Measurements from ENCODE around the gene CALML4.

The CALML4 gene

GRCh38 chr15:68151277-68151676 lies 53.9 kb downstream of the CALML4 start:
- no peak for ATAC-seq
- TF ChIP-seq ZNF8 (CRISPR knock-in tag; IDR thresholded peaks at IDR 0.05) = no peak
- TF ChIP-seq RARB (CRISPR knock-in tag; IDR thresholded peaks at IDR 0.05) = no peak
- no peak for TF ChIP-seq ZC3H10 (CRISPR knock-in tag; IDR thresholded peaks at IDR 0.05)
- no peak for TF ChIP-seq PPARA (CRISPR knock-in tag; IDR thresholded peaks at IDR 0.05; ENCODE audit: borderline replicate concordance)
- no peak for TF ChIP-seq CREB5 (CRISPR knock-in tag; IDR thresholded peaks at IDR 0.05; ENCODE audit: low read depth)
- no peak for TF ChIP-seq TOX (CRISPR knock-in tag; IDR thresholded peaks at IDR 0.05; ENCODE audit: borderline replicate concordance)
- no peak for TF ChIP-seq SNAI2 (CRISPR knock-in tag; IDR thresholded peaks at IDR 0.05)
- TF ChIP-seq, protein P1, sequence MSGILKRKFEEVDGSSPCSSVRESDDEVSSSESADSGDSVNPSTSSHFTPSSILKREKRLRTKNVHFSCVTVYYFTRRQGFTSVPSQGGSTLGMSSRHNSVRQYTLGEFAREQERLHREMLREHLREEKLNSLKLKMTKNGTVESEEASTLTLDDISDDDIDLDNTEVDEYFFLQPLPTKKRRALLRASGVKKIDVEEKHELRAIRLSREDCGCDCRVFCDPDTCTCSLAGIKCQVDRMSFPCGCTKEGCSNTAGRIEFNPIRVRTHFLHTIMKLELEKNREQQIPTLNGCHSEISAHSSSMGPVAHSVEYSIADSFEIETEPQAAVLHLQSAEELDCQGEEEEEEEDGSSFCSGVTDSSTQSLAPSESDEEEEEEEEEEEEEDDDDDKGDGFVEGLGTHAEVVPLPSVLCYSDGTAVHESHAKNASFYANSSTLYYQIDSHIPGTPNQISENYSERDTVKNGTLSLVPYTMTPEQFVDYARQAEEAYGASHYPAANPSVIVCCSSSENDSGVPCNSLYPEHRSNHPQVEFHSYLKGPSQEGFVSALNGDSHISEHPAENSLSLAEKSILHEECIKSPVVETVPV (CRISPR knock-in tag; IDR thresholded peaks at IDR 0.05) = no peak
- TF ChIP-seq TCF4 (CRISPR knock-in tag; IDR thresholded peaks at IDR 0.05; ENCODE audit: borderline replicate concordance) = no peak
- TF ChIP-seq ZFP30 (CRISPR knock-in tag; IDR thresholded peaks at IDR 0.05) = no peak
- no peak for TF ChIP-seq ZNF565 (CRISPR knock-in tag; conservative IDR thresholded peaks at IDR 0.05; ENCODE audit: low read depth)
- TF ChIP-seq ARNTL (CRISPR knock-in tag; IDR thresholded peaks at IDR 0.05; ENCODE audit: borderline replicate concordance, low read depth) = no peak
- no peak for TF ChIP-seq OSR1 (CRISPR knock-in tag; IDR thresholded peaks at IDR 0.05)
- TF ChIP-seq ZFP3 (CRISPR knock-in tag; IDR thresholded peaks at IDR 0.05) = no peak
- no peak for TF ChIP-seq ISL1 (CRISPR knock-in tag; IDR thresholded peaks at IDR 0.05)
- no peak for TF ChIP-seq CSDC2 (CRISPR knock-in tag; IDR thresholded peaks at IDR 0.05)

GRCh38 chr15:68150187-68150586 lies 54.9 kb downstream of the CALML4 start:
- TF ChIP-seq GLIS3 (CRISPR knock-in tag; IDR thresholded peaks at IDR 0.05) (no peak), TCF4 (CRISPR knock-in tag; IDR thresholded peaks at IDR 0.05; ENCODE audit: borderline replicate concordance) (no peak), TSHZ2 (CRISPR knock-in tag; IDR thresholded peaks at IDR 0.05) (no peak), ISL1 (CRISPR knock-in tag; IDR thresholded peaks at IDR 0.05) (no peak), BACH2 (CRISPR knock-in tag; IDR thresholded peaks at IDR 0.05; ENCODE audit: borderline replicate concordance) (no peak), ZNF565 (CRISPR knock-in tag; conservative IDR thresholded peaks at IDR 0.05; ENCODE audit: low read depth) (no peak)
- ATAC-seq = no peak

DNA sequence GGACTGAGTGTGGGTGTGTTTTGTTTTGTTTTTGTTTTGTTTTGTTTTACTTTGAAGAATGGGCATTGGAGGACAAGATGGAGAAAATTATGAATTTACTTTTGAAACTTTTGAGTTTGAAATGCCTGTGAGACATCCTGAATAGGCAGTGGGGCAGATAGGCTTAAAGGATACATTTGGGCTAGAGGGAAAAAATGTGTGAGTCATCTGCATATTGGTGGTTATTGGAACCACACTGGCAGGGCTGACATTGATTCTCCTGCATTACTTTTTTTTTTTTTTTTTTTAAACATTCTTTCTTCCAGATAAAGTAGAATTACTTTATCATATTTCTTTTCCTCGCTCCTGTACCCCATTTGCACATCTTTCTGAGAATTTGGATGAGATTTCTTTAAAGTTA lies 56.1 kb downstream of the CALML4 start:
- TF ChIP-seq ZFP30 (CRISPR knock-in tag; IDR thresholded peaks at IDR 0.05) (no peak), SNAI2 (CRISPR knock-in tag; IDR thresholded peaks at IDR 0.05) (no peak), ZNF70 (CRISPR knock-in tag; IDR thresholded peaks at IDR 0.05) (no peak), OSR1 (CRISPR knock-in tag; IDR thresholded peaks at IDR 0.05) (no peak), ARNTL (CRISPR knock-in tag; IDR thresholded peaks at IDR 0.05; ENCODE audit: borderline replicate concordance, low read depth) (no peak), ZNF565 (CRISPR knock-in tag; conservative IDR thresholded peaks at IDR 0.05; ENCODE audit: low read depth) (no peak), ESRRG (CRISPR knock-in tag; IDR thresholded peaks at IDR 0.05) (no peak), ZC3H10 (CRISPR knock-in tag; IDR thresholded peaks at IDR 0.05) (no peak), CSDC2 (CRISPR knock-in tag; IDR thresholded peaks at IDR 0.05) (no peak), POU6F1 (CRISPR knock-in tag; IDR thresholded peaks at IDR 0.05; ENCODE audit: borderline replicate concordance, low read depth) (no peak), RARB (CRISPR knock-in tag; IDR thresholded peaks at IDR 0.05) (no peak), BACH2 (CRISPR knock-in tag; IDR thresholded peaks at IDR 0.05; ENCODE audit: borderline replicate concordance) (no peak)
- ATAC-seq = peak; percentile 76

DNA sequence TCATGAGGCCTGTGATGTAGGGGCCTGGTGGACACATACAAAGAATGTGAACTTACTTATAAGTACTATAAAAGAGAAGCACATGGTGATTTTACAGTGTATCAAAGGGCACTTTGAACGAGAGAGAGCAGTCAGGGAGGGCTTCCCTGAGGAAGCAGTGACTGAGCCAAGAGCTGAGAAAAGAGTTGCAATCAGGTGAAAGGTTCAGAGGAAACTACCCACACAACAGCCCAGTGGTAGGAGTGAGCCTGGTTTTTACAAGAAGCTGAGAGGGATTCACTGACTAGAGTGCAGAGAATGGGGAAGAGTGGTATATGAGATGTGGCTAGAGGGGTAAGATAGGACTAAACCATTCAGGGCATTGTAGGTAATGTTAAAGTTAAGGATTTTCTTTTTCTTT lies 57.1 kb downstream of the CALML4 start:
- no peak for TF ChIP-seq SNAI2 (CRISPR knock-in tag; IDR thresholded peaks at IDR 0.05)
- no peak for TF ChIP-seq TCF4 (CRISPR knock-in tag; IDR thresholded peaks at IDR 0.05; ENCODE audit: borderline replicate concordance)
- no peak for TF ChIP-seq ZC3H10 (CRISPR knock-in tag; IDR thresholded peaks at IDR 0.05)
- TF ChIP-seq CREB5 (CRISPR knock-in tag; IDR thresholded peaks at IDR 0.05; ENCODE audit: low read depth) = no peak

More for the DNA sequence above, 57.1 kb downstream of the CALML4 start:
- no peak for ATAC-seq

All from SK-N-SH treated with all-trans-retinoic acid at 6 μM for 48 hours (cell line).